Mucosa of stomach (tissue), 1 donor: Measurements from ENCODE around the gene SEC16A.
A peak's percentile ranks its signal among the peaks of the same experiment; 100 is the strongest.

Experiments
- H3K27me3 ChIP-seq: one replicate; pipeline ENCODE4 v1.7.0; 2013; ENCODE audit warnings: mild to moderate bottlenecking, low read length; ENCODE audit not compliant: control insufficient read depth, insufficient read depth
- H3K36me3 ChIP-seq: one replicate; pipeline ENCODE4 v1.7.0; 2013; ENCODE audit warnings: low read length; ENCODE audit not compliant: control insufficient read depth, insufficient read depth
- H3K4me1 ChIP-seq: one replicate; pipeline ENCODE4 v1.7.0; 2013; ENCODE audit warnings: mild to moderate bottlenecking, low read length; ENCODE audit not compliant: control insufficient read depth, insufficient read depth
- H3K4me3 ChIP-seq: one replicate; pipeline ENCODE4 v1.7.0; 2013; ENCODE audit warnings: low read length
- H3K9ac ChIP-seq: one replicate; pipeline ENCODE4 v1.7.0; 2013; ENCODE audit warnings: mild to moderate bottlenecking, low read length, moderate library complexity
- H3K9me3 ChIP-seq: one replicate; pipeline ENCODE4 v1.7.0; 2013; ENCODE audit warnings: mild to moderate bottlenecking, low read length, moderate library complexity; ENCODE audit not compliant: control insufficient read depth
- donor health status: Pancreatic carcinoma.

SEC16A gene

GRCh38 chr9:136482793-136483588 lies at the start of gene SEC16A:
TSS of gene SEC16A (minus strand) at chr9:136483040. CDS start at chr9:136477615, 5,425 bp downstream.
- H3K36me3 ChIP-seq = no peaks in the 10 kb centered on the region
- H3K27me3 ChIP-seq = peaks cover 6% of the 10 kb centered on the region
- H3K4me1 ChIP-seq = peaks cover 34% of the 10 kb centered on the region
- peak within 1 kb of the TSS; percentile 71 for H3K4me3 ChIP-seq
- no peaks in the 10 kb centered on the region for H3K9me3 ChIP-seq
- H3K9ac ChIP-seq = peak within 1 kb of the TSS; percentile 97

GRCh38 chr9:136531904-136532798 lies 49.3 kb upstream of the SEC16A start:
- Histone ChIP-seq H3K36me3 (no peaks in the 10 kb centered on the region), H3K4me1 (peaks cover 49% of the 10 kb centered on the region), H3K27me3 (peaks cover 6% of the 10 kb centered on the region), H3K4me3 (no peak overlapping the region), H3K9me3 (no peaks in the 10 kb centered on the region), H3K9ac (no peak overlapping the region)

- H3K4me1 ChIP-seq = peaks cover 58% of the 10 kb centered on the region
- no peaks in the 10 kb centered on the region for H3K36me3 ChIP-seq
- H3K4me3 ChIP-seq = no peak overlapping the region
- H3K9ac ChIP-seq = no peak overlapping the region
- H3K9me3 ChIP-seq = no peaks in the 10 kb centered on the region
- peaks cover 12% of the 10 kb centered on the region for H3K27me3 ChIP-seq
Measured at GRCh38 chr9:136531186-136531903, 48.5 kb upstream of the SEC16A start.

GRCh38 chr9:136530461-136531089 lies 47.7 kb upstream of the SEC16A start:
- Histone ChIP-seq H3K4me1 (peaks cover 65% of the 10 kb centered on the region), H3K4me3 (no peak overlapping the region), H3K27me3 (peaks cover 20% of the 10 kb centered on the region), H3K36me3 (no peaks in the 10 kb centered on the region), H3K9ac (no peak overlapping the region), H3K9me3 (no peaks in the 10 kb centered on the region)

- peaks cover 20% of the 10 kb centered on the region for H3K27me3 ChIP-seq
- no peak overlapping the region for H3K4me3 ChIP-seq
- H3K9me3 ChIP-seq = no peaks in the 10 kb centered on the region
- no peaks in the 10 kb centered on the region for H3K36me3 ChIP-seq
- peaks cover 66% of the 10 kb centered on the region for H3K4me1 ChIP-seq
- no peak overlapping the region for H3K9ac ChIP-seq
Measured at GRCh38 chr9:136529516-136530460, 46.9 kb upstream of the SEC16A start.

GRCh38 chr9:136528716-136529341 lies 46.0 kb upstream of the SEC16A start:
- no peaks in the 10 kb centered on the region for H3K36me3 ChIP-seq
- peaks cover 60% of the 10 kb centered on the region for H3K4me1 ChIP-seq
- H3K9me3 ChIP-seq = no peaks in the 10 kb centered on the region
- H3K27me3 ChIP-seq = peaks cover 20% of the 10 kb centered on the region
- H3K4me3 ChIP-seq = no peak overlapping the region
- no peak overlapping the region for H3K9ac ChIP-seq

- H3K9ac ChIP-seq = no peak overlapping the region
- H3K9me3 ChIP-seq = no peaks in the 10 kb centered on the region
- no peak overlapping the region for H3K4me3 ChIP-seq
- H3K27me3 ChIP-seq = peaks cover 20% of the 10 kb centered on the region
- H3K36me3 ChIP-seq = no peaks in the 10 kb centered on the region
- H3K4me1 ChIP-seq = peaks cover 51% of the 10 kb centered on the region
Measured at GRCh38 chr9:136527721-136528710, 45.2 kb upstream of the SEC16A start.

GRCh38 chr9:136527131-136527530 lies 44.3 kb upstream of the SEC16A start:
- H3K4me1 ChIP-seq = peaks cover 43% of the 10 kb centered on the region
- no peaks in the 10 kb centered on the region for H3K36me3 ChIP-seq
- no peak overlapping the region for H3K9ac ChIP-seq
- H3K9me3 ChIP-seq = no peaks in the 10 kb centered on the region
- H3K27me3 ChIP-seq = peaks cover 18% of the 10 kb centered on the region
- no peak overlapping the region for H3K4me3 ChIP-seq

GRCh38 chr9:136526625-136527066 lies 43.8 kb upstream of the SEC16A start:
- H3K4me1 ChIP-seq = peaks cover 38% of the 10 kb centered on the region
- no peaks in the 10 kb centered on the region for H3K9me3 ChIP-seq
- H3K9ac ChIP-seq = no peak overlapping the region
- peaks cover 17% of the 10 kb centered on the region for H3K27me3 ChIP-seq
- no peaks in the 10 kb centered on the region for H3K36me3 ChIP-seq
- no peak overlapping the region for H3K4me3 ChIP-seq
